Amniotic stem cell (primary cell): ENCODE measurements around the gene SIX3.

Source experiments
- DNase-seq: peaks from one replicate; lab custom pipeline; 2025; lab: John Stamatoyannopoulos, UW

The SIX3 gene

GRCh38 chr2:44931198-44931780 is 10.2 kb upstream of the SIX3 start:
- no peak for DNase-seq

- no peak for DNase-seq
Measured at GRCh38 chr2:44932079-44932478, 9.4 kb upstream of the SIX3 start.

- DNase-seq: no peak
Measured at GRCh38 chr2:44932564-44933392, 8.7 kb upstream of the SIX3 start.

GRCh38 chr2:44933434-44933951 is 8.0 kb upstream of the SIX3 start:
- DNase-seq: no peak

GRCh38 chr2:44934038-44934982 is 7.2 kb upstream of the SIX3 start:
- DNase-seq: no peak

GRCh38 chr2:44934983-44935728 is 6.3 kb upstream of the SIX3 start:
- DNase-seq: no peak

GRCh38 chr2:44935729-44936098 is 5.8 kb upstream of the SIX3 start:
- DNase-seq: no peak

- no peak for DNase-seq
Measured at GRCh38 chr2:44936275-44936674, 5.2 kb upstream of the SIX3 start.

- no peak for DNase-seq
Measured at GRCh38 chr2:44936715-44937687, 4.5 kb upstream of the SIX3 start.

- DNase-seq: no peak
Measured at GRCh38 chr2:44937688-44938240, 3.7 kb upstream of the SIX3 start.

GRCh38 chr2:44938287-44939105 is 3.0 kb upstream of the SIX3 start:
- DNase-seq: no peak

- no peak for DNase-seq
Measured at GRCh38 chr2:44939106-44940048, 2.1 kb upstream of the SIX3 start.

- DNase-seq: no peak
Measured at GRCh38 chr2:44940049-44940494, 1.4 kb upstream of the SIX3 start.

- no peak for DNase-seq
Measured at GRCh38 chr2:44940732-44941464, 604 bp upstream of the SIX3 start.

- no peak for DNase-seq
Measured at GRCh38 chr2:44942304-44943030, 965 bp downstream of the SIX3 start.

GRCh38 chr2:44943031-44943692 is 1.7 kb downstream of the SIX3 start:
- DNase-seq: no peak
